ENCODE measurements around the gene DTNBP1. TPM values are rescaled to one million over a fixed set of nuclear protein-coding genes. Genes with fewer than 3 reads are reported as not detected.

The DTNBP1 gene
- total RNA-seq, 1 donor from 2014 or later = 22.8 TPM

DNA sequence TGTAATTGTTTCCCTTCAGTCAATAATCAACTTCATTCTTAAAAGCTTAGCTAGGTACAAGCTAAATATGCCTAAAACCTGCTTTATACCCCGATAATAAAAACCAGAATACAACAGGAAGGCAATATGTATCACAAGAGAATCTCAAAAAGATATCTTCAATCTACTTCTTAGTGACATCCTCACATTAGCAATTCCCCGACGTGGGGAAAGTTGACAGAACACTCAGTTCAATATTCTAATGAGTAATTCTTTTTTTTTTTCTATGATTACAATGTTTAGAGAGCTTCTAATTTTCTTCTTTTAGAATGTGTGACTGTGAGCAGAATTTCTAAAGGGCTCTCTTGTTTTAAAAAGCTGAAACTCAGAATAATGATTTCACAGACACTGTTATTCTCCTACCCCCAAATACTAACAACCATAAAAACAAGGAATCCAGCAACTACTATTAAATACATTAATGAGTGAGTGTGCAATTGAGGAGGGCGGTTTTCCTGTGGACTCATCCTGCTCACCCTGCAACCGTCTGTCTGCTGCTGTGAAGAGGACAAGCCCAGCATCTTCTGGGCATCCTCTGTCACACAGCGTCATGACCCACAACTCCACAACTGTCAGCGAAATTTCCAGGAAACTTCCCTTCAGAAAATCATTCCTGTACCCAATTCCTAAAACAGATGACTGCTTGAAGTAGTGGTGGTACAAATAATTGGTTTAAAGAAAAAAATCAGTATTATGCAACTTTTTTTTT lies 68.1 kb downstream of the DTNBP1 start:
- DNase-seq (ENCODE audit: extremely low read depth, low read depth, low spot score) = no peak

DNA sequence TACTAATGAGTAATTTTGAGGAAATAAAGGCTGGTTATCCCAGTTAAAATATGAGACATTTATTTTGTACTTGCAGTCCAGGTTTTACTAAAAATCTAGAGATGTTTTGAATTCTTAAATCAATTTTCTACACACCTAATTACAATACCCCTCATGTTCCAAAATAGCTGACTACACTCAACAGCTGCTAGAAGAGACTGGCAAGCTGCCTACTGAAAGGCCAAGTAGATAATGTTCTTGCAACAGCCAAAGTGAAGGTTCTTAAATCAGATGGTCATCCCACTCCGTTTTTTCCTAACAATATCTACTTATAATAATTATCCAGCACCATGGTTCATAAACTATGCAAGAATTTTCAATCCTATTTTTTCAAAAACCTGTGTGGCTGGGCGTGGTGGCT lies 69.0 kb downstream of the DTNBP1 start:
- no peak for DNase-seq (ENCODE audit: extremely low read depth, low read depth, low spot score)

DNA sequence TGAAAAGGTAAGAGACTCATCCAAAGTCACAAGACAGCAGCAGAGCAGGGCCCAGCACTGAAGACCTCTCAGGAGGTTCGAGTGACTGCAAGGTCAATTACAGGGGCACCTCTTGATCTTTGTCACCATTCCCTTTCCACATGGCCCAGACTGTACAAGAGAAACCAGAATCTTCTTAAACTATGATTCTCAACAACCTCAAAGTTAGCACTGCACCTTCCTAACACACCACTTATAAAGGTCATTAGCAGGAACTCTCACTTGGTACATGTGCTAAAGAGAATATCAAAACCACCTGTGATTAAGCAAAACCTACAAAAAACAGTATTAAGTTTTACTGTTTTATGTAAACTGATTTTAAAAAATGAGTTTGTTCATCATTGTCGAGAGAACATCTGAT lies 70.2 kb downstream of the DTNBP1 start:
- no peak for DNase-seq (ENCODE audit: extremely low read depth, low read depth, low spot score)

DNA sequence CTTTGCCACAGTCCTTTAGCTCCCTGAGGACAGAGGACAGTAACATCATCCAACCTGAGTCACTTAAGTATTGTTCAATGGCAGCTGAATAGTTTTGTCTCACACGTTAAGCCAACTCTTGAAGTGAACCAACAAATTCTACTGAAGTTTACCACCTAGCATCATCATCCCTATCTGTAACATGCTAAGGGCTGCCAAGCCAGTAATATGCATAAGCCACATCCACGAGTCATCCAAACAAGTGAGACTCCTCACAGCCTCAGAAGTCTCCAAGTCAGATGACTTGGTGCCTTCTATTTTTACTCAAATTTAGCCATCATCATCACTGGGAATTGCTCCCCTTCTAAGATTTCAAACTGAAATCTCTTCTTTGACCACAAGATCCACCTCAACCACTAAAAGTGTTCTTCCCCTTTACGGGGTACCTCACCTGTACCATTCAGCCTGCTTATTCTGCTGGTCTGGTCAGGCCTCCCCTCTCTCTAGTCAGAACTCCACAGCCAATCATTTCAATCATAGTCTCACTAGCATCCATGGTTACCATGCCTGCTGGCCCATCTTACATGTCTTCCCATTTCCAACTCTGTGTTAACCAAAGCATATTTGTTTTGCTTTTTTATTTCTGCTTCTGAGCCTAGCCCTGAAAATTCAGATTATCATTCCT lies 73.7 kb downstream of the DTNBP1 start:
- no peak for DNase-seq (ENCODE audit: extremely low read depth, low read depth, low spot score)

DNA sequence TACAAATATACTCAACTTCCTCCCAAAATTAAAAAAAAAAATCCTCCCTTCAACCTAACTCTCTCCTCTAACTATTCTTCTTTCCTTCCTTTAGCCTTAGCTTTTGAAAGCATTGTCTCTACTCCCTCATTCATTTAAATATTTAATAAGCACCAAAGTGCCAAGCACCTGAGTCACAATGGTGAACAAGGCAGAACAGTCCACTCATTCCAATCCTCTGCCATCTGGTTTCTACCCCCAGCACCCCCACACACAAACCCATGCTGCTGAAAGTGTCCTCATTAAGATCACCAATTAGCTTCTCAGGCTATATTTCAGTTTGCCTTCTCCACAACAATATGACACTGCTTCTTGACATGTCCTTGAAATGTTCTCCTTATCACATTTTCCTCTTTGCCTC lies 76.3 kb downstream of the DTNBP1 start:
- DNase-seq (ENCODE audit: extremely low read depth, low read depth, low spot score) = no peak

DNA sequence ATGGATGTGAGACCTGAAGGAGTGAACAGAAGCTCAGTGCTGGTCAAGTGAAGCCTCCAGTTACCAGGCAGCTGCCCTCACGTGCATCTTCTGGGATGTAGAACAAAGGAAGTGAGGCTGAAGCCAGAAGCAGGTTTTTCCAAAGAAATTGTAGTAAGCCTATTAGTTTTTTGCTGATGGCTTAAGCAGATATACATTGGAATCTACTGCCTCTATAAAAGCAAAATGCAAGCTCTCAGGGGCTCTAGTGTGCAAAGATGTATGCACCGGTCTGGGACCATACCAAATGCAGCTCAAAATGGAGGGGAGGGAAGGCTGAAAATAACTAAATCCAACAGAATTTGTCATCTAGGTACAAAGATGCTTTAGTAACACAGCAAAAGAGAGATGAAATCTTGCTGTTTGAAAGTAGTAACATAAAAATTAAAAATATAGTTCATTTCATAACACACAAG lies 77.0 kb downstream of the DTNBP1 start:
- no peak for DNase-seq (ENCODE audit: extremely low read depth, low read depth, low spot score)

DNA sequence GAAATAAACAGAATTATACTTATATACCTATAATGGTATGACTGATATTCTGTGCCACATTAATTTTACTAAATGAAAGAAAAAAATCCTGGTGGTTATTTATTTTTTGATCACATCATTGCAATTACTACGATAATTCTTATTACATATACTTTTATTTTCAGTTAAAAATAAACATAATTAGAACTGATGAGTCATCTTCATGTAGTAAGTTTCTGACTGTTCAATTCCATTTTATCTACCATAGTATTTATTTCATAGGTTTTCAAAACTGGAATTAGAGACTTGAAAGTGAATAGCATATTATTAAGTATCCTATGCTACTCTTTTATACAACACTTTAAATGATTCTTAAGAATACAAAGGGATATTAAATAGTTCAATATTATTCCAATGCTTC lies 80.3 kb downstream of the DTNBP1 start:
- no peak for DNase-seq (ENCODE audit: extremely low read depth, low read depth, low spot score)

DNA sequence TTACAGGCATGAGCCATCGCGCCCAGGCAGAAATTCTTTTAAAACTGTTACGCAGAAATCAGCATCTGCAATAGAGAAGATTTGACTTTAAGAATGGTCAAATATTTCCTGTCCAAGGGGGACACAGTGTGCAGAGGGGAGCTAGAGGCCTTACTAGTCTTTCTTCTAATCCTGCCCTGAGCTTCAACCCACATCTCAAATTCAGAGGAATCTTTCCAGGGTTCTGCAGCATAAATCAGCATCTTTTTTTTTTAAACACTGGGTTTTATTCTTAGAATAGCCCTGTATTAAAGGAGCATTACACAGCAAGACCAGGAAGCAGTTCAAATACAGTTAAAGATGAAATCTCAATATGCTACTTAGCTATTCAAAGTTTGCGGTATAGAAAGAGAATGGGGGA lies 81.1 kb downstream of the DTNBP1 start:
- DNase-seq (ENCODE audit: extremely low read depth, low read depth, low spot score) = no peak

DNA sequence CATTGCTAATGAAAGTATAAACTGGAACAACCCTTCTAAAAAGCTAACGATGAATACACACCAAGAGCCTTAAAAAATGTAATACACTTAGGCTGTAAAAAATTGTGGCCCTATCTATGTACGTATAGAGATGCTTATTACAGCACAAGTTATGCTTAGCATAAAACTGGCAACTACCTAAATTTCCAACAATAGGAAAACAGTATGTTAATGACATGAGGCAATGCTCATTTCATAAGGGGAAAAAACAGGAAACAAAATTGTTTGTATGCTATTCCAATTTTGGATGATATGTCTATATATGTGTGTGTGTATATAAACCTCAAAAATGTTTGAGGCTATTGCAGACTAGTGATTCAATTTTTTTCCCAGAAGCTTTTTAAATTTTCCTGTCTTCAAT lies 82.5 kb downstream of the DTNBP1 start:
- DNase-seq (ENCODE audit: extremely low read depth, low read depth, low spot score) = no peak

DNA sequence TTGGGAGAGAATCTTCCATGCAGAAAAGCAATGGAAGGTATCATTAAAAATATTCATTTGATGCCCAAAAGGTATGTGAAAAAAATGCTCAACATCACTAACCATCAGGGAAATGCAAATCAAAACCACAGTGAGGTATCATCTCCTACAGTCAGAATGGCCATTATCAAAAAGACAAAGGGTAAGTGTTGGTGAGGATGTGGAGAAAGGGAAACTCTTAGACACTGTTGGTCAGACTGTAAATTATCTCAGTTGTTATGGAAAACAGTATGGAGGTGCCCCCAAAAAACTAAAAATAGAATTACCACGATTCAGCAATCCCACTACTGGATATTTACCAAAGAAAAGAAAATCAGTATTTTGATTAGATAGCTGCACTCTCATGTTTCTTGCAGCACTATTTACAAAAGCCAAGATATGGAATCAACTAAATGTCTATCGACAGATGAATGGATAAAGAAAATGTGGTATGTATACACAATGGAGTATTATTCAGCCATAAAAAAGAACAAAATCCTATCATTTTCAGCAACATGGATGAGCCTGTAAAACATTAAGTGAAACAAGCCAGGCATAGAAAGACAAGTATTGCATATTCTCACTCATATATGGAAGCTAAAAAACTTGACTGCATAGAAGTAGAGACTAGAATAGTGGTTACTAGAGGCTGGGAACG lies 84.0 kb downstream of the DTNBP1 start:
- DNase-seq (ENCODE audit: extremely low read depth, low read depth, low spot score) = no peak

DNA sequence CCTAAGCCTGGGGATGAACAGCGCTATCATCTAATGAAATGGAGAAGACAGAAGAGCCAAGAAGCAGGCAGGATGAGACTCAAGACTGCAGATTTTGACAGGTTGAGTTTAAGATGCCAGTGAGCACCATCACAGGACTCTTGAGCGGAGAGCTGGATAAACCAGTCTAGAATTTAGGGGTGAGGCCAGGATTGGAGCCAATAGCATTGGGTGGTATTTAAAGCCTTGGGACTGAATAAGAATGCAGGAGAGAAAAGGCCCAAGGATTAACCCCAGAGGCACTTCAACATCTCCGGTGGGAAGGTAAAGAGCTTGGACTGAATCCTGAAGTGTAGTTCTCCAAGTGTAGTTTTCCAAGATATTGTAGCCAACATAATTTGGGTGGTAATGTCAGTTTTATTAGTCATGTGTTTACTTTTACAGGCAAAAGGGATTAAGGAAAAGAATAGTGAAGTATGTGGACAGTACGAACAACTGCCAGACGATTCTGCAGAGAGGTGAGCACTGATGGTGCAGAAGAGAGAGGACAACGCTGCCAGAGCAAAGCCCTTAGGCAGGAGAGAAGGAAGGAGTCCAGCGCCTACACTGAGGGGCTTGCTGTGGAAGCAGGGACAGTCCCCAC lies 85.2 kb downstream of the DTNBP1 start:
- no peak for DNase-seq (ENCODE audit: extremely low read depth, low read depth, low spot score)

DNA sequence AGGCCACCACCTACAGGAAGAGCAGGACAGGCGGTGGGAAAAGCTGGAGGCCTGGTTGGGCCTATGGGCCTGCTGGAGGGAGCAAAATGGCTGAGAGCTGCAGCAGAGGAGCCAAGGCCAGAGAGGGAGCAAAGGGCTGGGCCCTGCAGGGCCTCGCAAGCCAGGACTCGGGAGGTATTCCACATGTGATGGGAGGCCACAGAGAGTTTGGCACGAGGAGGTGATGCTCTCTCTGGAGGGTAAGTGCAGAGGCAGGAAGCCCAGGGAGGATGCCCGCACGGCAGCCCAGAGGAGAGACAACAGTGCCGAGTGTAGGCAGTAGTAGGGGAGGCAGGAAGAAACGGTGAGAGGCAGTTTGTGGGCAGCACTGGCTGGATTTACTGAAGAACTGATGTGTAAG lies 85.7 kb downstream of the DTNBP1 start:
- DNase-seq (ENCODE audit: extremely low read depth, low read depth, low spot score) = no peak

DNA sequence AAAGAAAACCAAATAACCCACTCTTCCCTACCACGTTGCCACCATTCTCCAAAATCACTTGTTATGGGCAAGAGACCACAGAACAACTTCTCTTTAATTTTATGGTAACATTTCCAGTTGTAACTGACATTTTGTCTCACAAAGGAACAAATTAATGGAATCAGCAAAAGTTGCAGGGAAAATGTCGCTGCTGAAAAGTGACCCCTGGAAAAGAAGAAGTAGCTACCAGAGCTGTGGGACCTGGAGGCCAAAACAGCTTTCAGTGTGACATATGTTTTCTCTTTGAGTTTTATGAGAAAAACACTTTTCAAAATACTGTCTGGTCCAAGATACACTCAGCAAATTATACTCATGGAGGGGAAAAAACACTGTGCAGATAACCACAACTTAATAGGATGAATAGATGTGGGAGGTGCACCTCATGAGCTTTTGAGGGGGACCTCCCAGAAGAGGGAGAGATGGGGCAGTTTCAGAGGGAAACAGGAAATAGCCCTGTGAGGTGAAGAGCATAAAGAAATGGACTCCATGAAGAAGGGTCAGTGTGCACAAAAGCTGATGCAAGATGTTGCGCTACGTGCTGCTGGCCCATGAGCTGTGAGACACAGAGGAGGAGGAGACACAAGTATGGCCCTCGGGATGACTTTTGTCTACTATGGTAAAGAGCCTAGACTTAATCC lies 87.3 kb downstream of the DTNBP1 start:
- DNase-seq (ENCODE audit: extremely low read depth, low read depth, low spot score) = no peak

DNA sequence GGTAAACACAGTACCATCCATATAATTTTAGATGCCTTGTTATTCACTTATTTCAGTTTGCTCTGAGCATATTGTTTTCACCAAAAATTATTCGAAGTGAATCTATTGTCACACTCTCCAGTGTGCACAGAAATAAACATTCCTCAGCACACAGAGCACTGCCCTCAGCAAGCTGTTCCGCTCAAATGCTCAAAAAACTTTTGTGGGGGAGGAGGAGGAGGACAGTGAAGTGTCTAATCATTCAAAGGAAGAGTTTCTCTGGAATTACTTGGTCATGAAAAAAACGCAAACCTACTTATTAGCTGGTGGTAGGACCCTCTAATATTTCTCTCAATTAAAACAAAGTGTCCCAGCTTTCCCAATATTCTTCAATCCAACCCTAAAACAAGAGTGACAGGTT lies 88.3 kb downstream of the DTNBP1 start:
- DNase-seq (ENCODE audit: extremely low read depth, low read depth, low spot score) = no peak

DNA sequence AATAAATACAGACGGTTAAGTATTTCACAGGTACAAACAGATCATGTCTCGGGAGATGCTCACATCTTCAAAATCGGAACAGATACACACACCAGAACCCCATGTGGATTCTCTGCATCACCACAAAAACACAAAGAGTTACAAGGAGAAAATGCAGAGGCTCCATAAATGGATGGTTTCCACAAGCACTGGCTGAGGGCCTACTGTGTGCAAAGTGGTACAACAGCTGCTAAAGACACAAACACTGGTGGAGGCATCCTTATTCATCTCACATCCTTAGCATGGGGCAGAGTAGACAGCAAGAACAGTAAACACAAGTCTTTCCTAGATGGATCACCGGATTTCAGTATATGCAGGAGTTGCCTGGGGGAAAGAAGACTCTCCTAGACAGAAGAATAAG lies 88.8 kb downstream of the DTNBP1 start:
- no peak for DNase-seq (ENCODE audit: extremely low read depth, low read depth, low spot score)

DNA sequence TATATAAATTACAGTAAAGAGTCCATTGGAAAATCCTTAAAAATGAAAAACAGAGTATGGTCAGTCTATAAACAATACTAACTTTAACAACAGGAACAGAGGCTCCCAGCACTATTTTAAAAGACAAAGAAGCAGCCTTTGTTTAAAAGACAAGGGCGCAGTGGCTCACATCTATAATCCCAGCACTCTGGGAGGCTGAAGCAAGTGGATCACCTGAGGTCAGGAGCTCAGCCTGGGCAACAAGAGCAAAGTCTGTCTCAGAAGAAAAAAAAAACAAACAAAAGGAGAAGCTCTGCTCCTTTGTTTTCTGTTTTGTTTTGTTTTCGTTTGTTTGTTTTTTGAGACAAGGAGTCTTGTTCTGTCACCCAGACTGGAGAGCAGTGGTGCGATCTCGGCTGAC lies 89.4 kb downstream of the DTNBP1 start:
- no peak for DNase-seq (ENCODE audit: extremely low read depth, low read depth, low spot score)

DNA sequence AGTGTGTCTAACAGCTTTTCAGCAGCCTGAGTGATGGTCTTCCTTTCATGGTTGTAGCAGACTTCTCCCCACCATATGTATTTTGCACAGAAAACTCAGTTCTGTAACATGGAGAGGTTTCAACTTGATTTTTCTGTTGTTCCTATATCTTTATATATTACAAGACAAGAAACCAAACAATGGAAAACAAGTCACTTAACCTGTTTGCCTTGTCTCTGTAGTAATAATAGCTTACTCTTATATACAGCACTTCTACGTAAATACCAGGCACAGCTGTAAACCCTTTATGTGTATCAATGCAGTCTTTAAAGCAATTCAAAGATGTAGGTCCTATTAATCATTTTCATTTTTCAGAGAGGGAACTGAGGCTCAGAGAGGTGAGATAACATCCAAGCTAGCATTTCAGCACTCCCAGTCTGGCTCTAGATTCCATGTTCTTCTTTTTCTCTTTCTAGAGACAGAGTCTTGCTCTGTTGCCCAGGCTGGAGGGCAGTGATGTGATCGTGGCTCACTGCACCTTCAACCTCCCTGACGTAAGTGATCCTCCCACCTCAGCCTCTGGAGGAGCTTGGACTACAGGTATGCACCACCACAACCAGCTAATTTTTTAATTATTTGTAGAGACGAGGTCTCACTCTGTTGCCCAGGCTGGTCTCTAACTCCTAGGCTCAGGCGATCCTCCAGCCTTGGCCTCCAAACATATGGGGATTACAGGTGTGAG lies 90.4 kb downstream of the DTNBP1 start:
- no peak for DNase-seq (ENCODE audit: extremely low read depth, low read depth, low spot score)

DNA sequence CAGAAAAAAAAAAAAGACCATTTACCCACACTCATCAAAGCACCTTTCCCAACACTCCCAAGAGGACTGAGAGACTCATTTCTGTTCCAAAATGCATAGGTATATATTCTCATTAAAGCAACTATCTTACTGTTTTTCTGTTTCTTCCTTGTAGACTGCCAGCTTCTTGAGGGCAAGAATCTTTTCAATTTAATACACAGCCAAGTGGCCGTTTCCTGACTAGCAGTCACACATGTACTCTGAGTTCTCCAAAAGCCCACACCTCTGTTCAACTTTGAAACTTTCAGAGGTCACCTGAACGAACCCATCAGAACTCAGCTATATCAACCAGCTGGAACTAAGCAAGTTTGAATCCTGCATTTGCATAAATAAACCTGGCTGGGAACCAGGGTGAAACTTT lies 92.7 kb downstream of the DTNBP1 start:
- no peak for DNase-seq (ENCODE audit: extremely low read depth, low read depth, low spot score)

DNA sequence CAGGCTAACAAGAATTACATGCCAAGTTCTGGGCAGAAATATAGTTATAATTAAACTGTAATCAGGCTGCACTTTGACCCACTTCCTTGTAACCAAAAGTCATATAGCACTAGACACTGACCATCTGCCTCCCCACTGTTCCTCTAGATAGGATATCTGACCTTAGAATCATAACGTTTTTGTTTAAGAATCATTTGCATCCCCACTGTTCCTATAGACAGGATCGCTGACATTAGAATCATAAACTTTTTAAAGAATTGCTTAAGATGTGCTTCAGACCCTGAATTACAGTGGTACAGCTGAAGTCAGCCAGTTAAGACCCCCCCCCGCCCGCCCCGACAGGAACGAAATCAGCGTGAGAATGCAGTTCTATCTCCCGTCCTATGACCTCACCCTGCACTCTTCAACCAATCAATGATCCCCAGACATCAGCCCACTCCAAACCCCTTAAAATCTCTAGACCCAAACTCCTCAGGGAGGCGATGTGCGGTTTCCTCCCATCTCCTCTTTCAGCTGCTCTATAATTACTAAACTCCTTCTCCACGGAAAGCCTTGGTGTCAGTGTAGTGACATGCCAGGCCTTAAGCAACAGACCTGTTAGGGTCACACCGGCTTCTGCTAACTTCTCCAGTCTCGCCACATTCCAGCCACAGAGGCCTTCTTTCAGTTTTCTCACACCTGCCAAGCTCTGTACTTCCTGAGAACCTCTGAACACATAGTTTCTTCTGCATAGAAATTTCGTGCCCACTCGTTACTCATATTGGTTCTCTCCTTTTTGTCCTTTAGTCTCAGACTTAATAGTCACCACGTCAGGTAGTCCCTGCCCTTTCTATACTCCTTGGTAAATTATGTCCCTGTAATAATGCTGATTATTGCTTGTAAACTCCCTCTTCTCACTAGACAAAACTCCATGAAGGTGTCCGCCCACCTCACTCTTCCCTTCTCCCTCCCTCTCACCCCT lies 93.5 kb downstream of the DTNBP1 start:
- DNase-seq (ENCODE audit: extremely low read depth, low read depth, low spot score) = no peak
